ENCODE results near the gene SEC24D. TPM values are rescaled to one million over a fixed set of nuclear protein-coding genes. Genes with fewer than 3 reads are reported as not detected.
"Not testable (repeated sequence)": the region's sequence is repeated elsewhere in the genome, so short reads cannot be mapped to it uniquely, and the experiment has no call there.

The SEC24D gene
- 8.2 TPM for total RNA-seq

- DNase-seq (ENCODE audit: low spot score in 2 of 2), result peak; percentile 90 to 92
- no peak for FAIRE-seq
These were observed at the start of gene SEC24D for GRCh38 chr4:118835571-118836300. TSS of gene SEC24D (minus strand) at chr4:118836126. CDS start at chr4:118833696, 2,430 bp downstream.

- no peak for DNase-seq (ENCODE audit: low spot score in 2 of 2)
- no peak for FAIRE-seq
These were observed 48.8 kb upstream of the SEC24D start for GRCh38 chr4:118884716-118885115.

GRCh38 chr4:118883861-118884260 lies 47.9 kb upstream of the SEC24D start:
- DNase-seq (ENCODE audit: low spot score in 2 of 2) (no peak), FAIRE-seq (no peak)

GRCh38 chr4:118881512-118882146 lies 45.7 kb upstream of the SEC24D start:
- FAIRE-seq (no peak), DNase-seq (ENCODE audit: low spot score in 2 of 2) (no peak)

- no peak for DNase-seq (ENCODE audit: low spot score in 2 of 2)
- FAIRE-seq, result no peak
These were observed 43.5 kb upstream of the SEC24D start for GRCh38 chr4:118879409-118879808.

- DNase-seq (ENCODE audit: low spot score in 2 of 2); FAIRE-seq: not testable (repeated sequence)
These were observed 42.6 kb upstream of the SEC24D start for GRCh38 chr4:118878507-118878906.

- FAIRE-seq, result no peak
- DNase-seq (ENCODE audit: low spot score in 2 of 2), result no peak
These were observed 41.9 kb upstream of the SEC24D start for GRCh38 chr4:118877797-118878196.

GRCh38 chr4:118872181-118872580 lies 36.3 kb upstream of the SEC24D start:
- no peak for DNase-seq (ENCODE audit: low spot score in 2 of 2)
- no peak for FAIRE-seq

- FAIRE-seq (no peak), DNase-seq (ENCODE audit: low spot score in 2 of 2) (no peak)
These were observed 33.9 kb upstream of the SEC24D start for GRCh38 chr4:118869808-118870342.

GRCh38 chr4:118867311-118868067 lies 31.6 kb upstream of the SEC24D start:
- FAIRE-seq (no peak), DNase-seq (ENCODE audit: low spot score in 2 of 2) (no peak)

GRCh38 chr4:118866442-118866841 lies 30.5 kb upstream of the SEC24D start:
- DNase-seq (ENCODE audit: low spot score in 2 of 2), result no peak
- no peak for FAIRE-seq

- no peak for FAIRE-seq
- peak in 1 of 2 donors; percentile 28 for DNase-seq (ENCODE audit: low spot score in 2 of 2)
These were observed 29.3 kb upstream of the SEC24D start for GRCh38 chr4:118865091-118865708.

GRCh38 chr4:118858779-118859178 lies 22.9 kb upstream of the SEC24D start:
- FAIRE-seq (no peak), DNase-seq (ENCODE audit: low spot score in 2 of 2) (no peak)

GRCh38 chr4:118857760-118858159 lies 21.8 kb upstream of the SEC24D start:
- FAIRE-seq, result no peak
- no peak for DNase-seq (ENCODE audit: low spot score in 2 of 2)

- FAIRE-seq (no peak), DNase-seq (ENCODE audit: low spot score in 2 of 2) (no peak)
These were observed 14.7 kb upstream of the SEC24D start for GRCh38 chr4:118850488-118851173.

- no peak for DNase-seq (ENCODE audit: low spot score in 2 of 2)
- no peak for FAIRE-seq
These were observed 14.1 kb upstream of the SEC24D start for GRCh38 chr4:118849867-118850487.

- FAIRE-seq (no peak), DNase-seq (ENCODE audit: low spot score in 2 of 2) (no peak)
These were observed 13.0 kb upstream of the SEC24D start for GRCh38 chr4:118848901-118849300.

GRCh38 chr4:118848242-118848641 lies 12.3 kb upstream of the SEC24D start:
- DNase-seq (ENCODE audit: low spot score in 2 of 2) (no peak), FAIRE-seq (no peak)

GRCh38 chr4:118846979-118847378 lies 11.1 kb upstream of the SEC24D start:
- FAIRE-seq (no peak), DNase-seq (ENCODE audit: low spot score in 2 of 2) (no peak)
